ENCODE measurements around the gene L2HGDH. TPM values are rescaled to one million over a fixed set of nuclear protein-coding genes. Genes with fewer than 3 reads are reported as not detected.

Gene L2HGDH
- total RNA-seq, 1 donor from 2014 or later: 7.6 TPM

- Mint-ChIP-seq H3K9me3 (ENCODE audit: unreplicated experiment) (no peaks in the 10 kb centered on the region), H3K36me3 (ENCODE audit: low read depth, unreplicated experiment) (peaks cover 6% of the 10 kb centered on the region), H3K27me3 (ENCODE audit: unreplicated experiment) (peaks cover 4% of the 10 kb centered on the region), H3K27ac (ENCODE audit: unreplicated experiment) (peak overlapping the region; percentile 93), H3K4me1 (ENCODE audit: unreplicated experiment) (peaks cover 29% of the 10 kb centered on the region), H3K4me3 (ENCODE audit: unreplicated experiment) (peak overlapping the region; percentile 97)
- no peak for DNase-seq (ENCODE audit: low spot score)
- no peak for TF ChIP-seq CTCF (IDR thresholded peaks at IDR 0.05; ENCODE audit: unreplicated experiment)
Observed at GRCh38 chr14:50230401-50230700, 81.7 kb downstream of the L2HGDH start.

- Mint-ChIP-seq H3K36me3 (ENCODE audit: low read depth, unreplicated experiment) (peaks cover 6% of the 10 kb centered on the region), H3K4me3 (ENCODE audit: unreplicated experiment) (peak overlapping the region; percentile 97), H3K9me3 (ENCODE audit: unreplicated experiment) (no peaks in the 10 kb centered on the region), H3K27ac (ENCODE audit: unreplicated experiment) (no peak overlapping the region), H3K27me3 (ENCODE audit: unreplicated experiment) (peaks cover 4% of the 10 kb centered on the region), H3K4me1 (ENCODE audit: unreplicated experiment) (peaks cover 29% of the 10 kb centered on the region)
- no peak for DNase-seq (ENCODE audit: low spot score)
- no peak for TF ChIP-seq CTCF (IDR thresholded peaks at IDR 0.05; ENCODE audit: unreplicated experiment)
Observed at GRCh38 chr14:50229681-50230080, 82.3 kb downstream of the L2HGDH start.

- no peak overlapping the region for H3K4me3 Mint-ChIP-seq (ENCODE audit: unreplicated experiment)
- H3K4me1 Mint-ChIP-seq (ENCODE audit: unreplicated experiment): peaks cover 29% of the 10 kb centered on the region
- no peak for TF ChIP-seq CTCF (IDR thresholded peaks at IDR 0.05; ENCODE audit: unreplicated experiment)
- DNase-seq (ENCODE audit: low spot score): no peak
- no peaks in the 10 kb centered on the region for H3K9me3 Mint-ChIP-seq (ENCODE audit: unreplicated experiment)
- H3K27ac Mint-ChIP-seq (ENCODE audit: unreplicated experiment): no peak overlapping the region
- H3K36me3 Mint-ChIP-seq (ENCODE audit: low read depth, unreplicated experiment): peaks cover 6% of the 10 kb centered on the region
- H3K27me3 Mint-ChIP-seq (ENCODE audit: unreplicated experiment): peaks cover 4% of the 10 kb centered on the region
Observed at GRCh38 chr14:50228313-50228712, 83.7 kb downstream of the L2HGDH start.

GRCh38 chr14:50225974-50226297, 86.1 kb downstream of the L2HGDH start:
- DNase-seq (ENCODE audit: low spot score): no peak
- peaks cover 6% of the 10 kb centered on the region for H3K36me3 Mint-ChIP-seq (ENCODE audit: low read depth, unreplicated experiment)
- H3K27me3 Mint-ChIP-seq (ENCODE audit: unreplicated experiment): no peaks in the 10 kb centered on the region
- no peak for TF ChIP-seq CTCF (IDR thresholded peaks at IDR 0.05; ENCODE audit: unreplicated experiment)
- H3K4me3 Mint-ChIP-seq (ENCODE audit: unreplicated experiment): no peak overlapping the region
- H3K4me1 Mint-ChIP-seq (ENCODE audit: unreplicated experiment): peaks cover 26% of the 10 kb centered on the region
- H3K9me3 Mint-ChIP-seq (ENCODE audit: unreplicated experiment): no peaks in the 10 kb centered on the region
- H3K27ac Mint-ChIP-seq (ENCODE audit: unreplicated experiment): no peak overlapping the region

- H3K27ac Mint-ChIP-seq (ENCODE audit: unreplicated experiment): no peak overlapping the region
- TF ChIP-seq CTCF (IDR thresholded peaks at IDR 0.05; ENCODE audit: unreplicated experiment): no peak
- H3K4me1 Mint-ChIP-seq (ENCODE audit: unreplicated experiment): peaks cover 21% of the 10 kb centered on the region
- no peaks in the 10 kb centered on the region for H3K27me3 Mint-ChIP-seq (ENCODE audit: unreplicated experiment)
- peaks cover under 1% of the 10 kb centered on the region for H3K36me3 Mint-ChIP-seq (ENCODE audit: low read depth, unreplicated experiment)
- no peak for DNase-seq (ENCODE audit: low spot score)
- no peaks in the 10 kb centered on the region for H3K9me3 Mint-ChIP-seq (ENCODE audit: unreplicated experiment)
- H3K4me3 Mint-ChIP-seq (ENCODE audit: unreplicated experiment): no peak overlapping the region
Observed at GRCh38 chr14:50225067-50225973, 86.7 kb downstream of the L2HGDH start.

Data from endothelial cell (in vitro differentiated cells).